GM12878 (cell line): ENCODE measurements around the gene PLSCR3. TPM values are rescaled to one million over a fixed set of nuclear protein-coding genes. Genes with fewer than 3 reads are reported as not detected.
A peak's percentile ranks its signal among the peaks of the same experiment; 100 is the strongest.

Source experiments
- ATAC-seq: fragments of 200-7000 bp; cut with Tn5 transposase; 3 replicates; pipeline ENCODE4 v1.9.1; 2020; ENCODE audit warnings: mild to moderate bottlenecking, moderate library complexity
- BruUV-seq: library from RNA; stranded (reverse); fragments of 400-500 nt; replicated peaks from 2 replicates; lab custom pipeline; 2021; lab: Mats Ljungman, UMichigan
- CTCF ChIA-PET: fragments of 300-600 bp; sonication (Branson Sonifier 250); formaldehyde crosslinking; extraction: SDS; loops from one replicate; lab custom pipeline; 2021; ENCODE audit warnings: inconsistent platforms; lab: Yijun Ruan, JAX
- POLR2A ChIA-PET: fragments of 350-600 bp; formaldehyde crosslinking; extraction: SDS; loops from one replicate; lab custom pipeline; 2021; ENCODE audit warnings: inconsistent platforms; lab: Charles Lee
- RAD21 ChIA-PET: fragments of 300-600 bp; sonication (Branson Sonifier 250); formaldehyde crosslinking; loops from one replicate; lab custom pipeline; 2023; ENCODE audit warnings: antibody characterized with exemption; ENCODE audit not compliant: unreplicated experiment; lab: Charles Lee
- SMC1A ChIA-PET: fragments of 300-600 bp; sonication (Branson Sonifier 250); formaldehyde crosslinking; loops from one replicate; lab custom pipeline; 2023; ENCODE audit not compliant: unreplicated experiment, uncharacterized antibody; lab: Charles Lee
- DNase-seq: peaks from one replicate; pipeline ENCODE4 v3.0.0-alpha.2; 2011; ENCODE audit warnings: low read depth, low spot score
- FAIRE-seq: peaks from 3 replicates; lab custom pipeline; 2011; peaks lifted over from hg19 to GRCh38; lab: Jason Lieb, UNC
- H2AFZ ChIP-seq: 2 replicates; pipeline ENCODE4 v1.6.0; 2011; ENCODE audit warnings: low read depth, low read length, control low read depth; ENCODE audit not compliant: control insufficient read depth
- H3K27ac ChIP-seq: 2 replicates; pipeline ENCODE4 v1.5.1; 2011; ENCODE audit warnings: control low read depth; ENCODE audit not compliant: control insufficient read depth, insufficient read depth
- H3K27me3 ChIP-seq, 2 experiments: replicated peaks in 1 of 2; 2 replicates each; pipeline versions ENCODE4 v1.6.0 to v1.6.1; 2011; ENCODE audit warnings: low read length in 1 of 2; ENCODE audit not compliant: control insufficient read depth in 2 of 2, insufficient read depth in 2 of 2
- H3K36me3 ChIP-seq, 2 experiments: 2 replicates each; pipeline ENCODE4 v1.5.1; 2011; ENCODE audit warnings: low read length in 1 of 2; ENCODE audit not compliant: control insufficient read depth in 2 of 2, insufficient read depth in 2 of 2
- H3K4me1 ChIP-seq: 2 replicates; pipeline ENCODE4 v1.6.1; 2011; ENCODE audit warnings: mild to moderate bottlenecking, low read length, moderate library complexity, mixed read lengths; ENCODE audit not compliant: control insufficient read depth, insufficient read depth
- H3K4me2 ChIP-seq: 2 replicates; pipeline ENCODE4 v1.6.0; 2011; ENCODE audit warnings: control low read depth; ENCODE audit not compliant: control insufficient read depth, insufficient read depth
- H3K4me3 ChIP-seq: fragments of 200-600 bp; sonication (generic); 2 replicates; pipeline ENCODE4 v1.5.1; 2016
- H3K79me2 ChIP-seq: 2 replicates; pipeline ENCODE4 v1.6.0; 2011; ENCODE audit warnings: low read length; ENCODE audit not compliant: control insufficient read depth, insufficient read depth
- H3K9ac ChIP-seq: 2 replicates; pipeline ENCODE4 v1.8.0; 2011; ENCODE audit warnings: low read length, control low read depth, mixed read lengths; ENCODE audit not compliant: control insufficient read depth, insufficient read depth
- H3K9me3 ChIP-seq: replicated peaks from 3 replicates; pipeline ENCODE4 v1.5.1; 2011; ENCODE audit warnings: mild to moderate bottlenecking, low read length; ENCODE audit not compliant: control insufficient read depth, insufficient read depth
- H4K20me1 ChIP-seq: 2 replicates; pipeline ENCODE4 v1.6.0; 2011; ENCODE audit not compliant: control insufficient read depth, insufficient read depth
- ATF7 ChIP-seq: fragments of 450-650 bp; IDR thresholded peaks from 2 replicates; pipeline ENCODE4 v1.6.1; 2016; ENCODE audit warnings: low read depth, mild to moderate bottlenecking
- BACH1 ChIP-seq: fragments of 450-650 bp; IDR thresholded peaks from 2 replicates; pipeline ENCODE4 v1.6.1; 2017; ENCODE audit warnings: mild to moderate bottlenecking, borderline replicate concordance
- BCL11A ChIP-seq: IDR thresholded peaks from 2 replicates; pipeline ENCODE4 v1.6.1; 2011; ENCODE audit warnings: low read depth, low read length
- CBX3 ChIP-seq: fragments of 200-600 bp; sonication (generic); IDR thresholded peaks from 2 replicates; pipeline ENCODE4 v1.6.1; 2016; ENCODE audit warnings: low read depth, borderline replicate concordance
- CHD2 ChIP-seq: IDR thresholded peaks from 2 replicates; pipeline ENCODE4 v1.6.1; 2011; ENCODE audit warnings: low read depth, low read length, improper control_type of control experiment, borderline replicate concordance
- CHD4 ChIP-seq: fragments of 200-600 bp; sonication (generic); IDR thresholded peaks from 2 replicates; pipeline ENCODE4 v1.6.1; 2016; ENCODE audit warnings: mild to moderate bottlenecking
- EED ChIP-seq: sonication (generic); IDR thresholded peaks from 2 replicates; pipeline ENCODE4 v1.6.1; 2016; ENCODE audit warnings: antibody characterized with exemption, low read depth
- EGR1 ChIP-seq, 2 experiments: IDR thresholded peaks; 1 replicate in 1 of 2; 2 replicates in 1 of 2; pipeline ENCODE4 v1.6.1; 2011 to 2012; ENCODE audit warnings: low read depth in 2 of 2, low read length in 2 of 2, borderline replicate concordance in 1 of 2, mild to moderate bottlenecking in 1 of 2, moderate library complexity in 1 of 2
- MEF2A ChIP-seq: IDR thresholded peaks from 2 replicates; pipeline ENCODE4 v1.6.1; 2011; ENCODE audit warnings: low read depth, mild to moderate bottlenecking, low read length, moderate library complexity; ENCODE audit not compliant: insufficient read depth
- NFIC ChIP-seq: IDR thresholded peaks from 2 replicates; pipeline ENCODE4 v1.6.1; 2012; ENCODE audit warnings: low read depth, mild to moderate bottlenecking, inconsistent platforms, low read length, moderate library complexity
- ZNF24 ChIP-seq: fragments of 450-650 bp; IDR thresholded peaks from 2 replicates; pipeline ENCODE4 v1.6.1; 2017; ENCODE audit warnings: antibody characterized with exemption, mild to moderate bottlenecking
- ZNF384 ChIP-seq: IDR thresholded peaks from 2 replicates; pipeline ENCODE4 v1.6.1; 2012; ENCODE audit warnings: low read depth, mild to moderate bottlenecking, low read length, improper control_type of control experiment, borderline replicate concordance
- WGBS: methylation state at CpG from one replicate; pipeline ENCODE4 v1.1.6; 2016; ENCODE audit warnings: low lambda C conversion rate; ENCODE audit not compliant: insufficient replicate concordance, insufficient coverage; ENCODE audit errors: missing lambda C conversion rate; 5-methylcytosine and 5-hydroxymethylcytosine counted together
- in situ Hi-C: fragments of 300-500 bp; cut with MboI; formaldehyde crosslinking; loops from 9 replicates; pipeline ENCODE4 v1.14.3; 2018; ENCODE audit warnings: mixed read lengths
- intact Hi-C: fragments of 100-400 bp; cut with micrococcal nuclease; formaldehyde crosslinking; loops from one replicate; pipeline ENCODE4 v1.14.2; 2022; ENCODE audit not compliant: unreplicated experiment
- polyA plus RNA-seq, 11 experiments: library from polyadenylated mRNA; depleted of rRNA in 4 of 11; unstranded in 6 of 11; stranded (reverse) in 5 of 11; fragments of >200 nt; fragmentation: Nextera tagmentation in 4 of 11; fragmentation: Illumina TruSeq in 1 of 11; extraction: Ambion mirVana in 4 of 11; extraction: Trizol in 1 of 11; gene quantifications; 1 replicate in 1 of 11; 2 replicates in 10 of 11; pipeline versions ENCODE4 v1.2.1 to v1.2.3, GENCODE V29; 2011 to 2016; ENCODE audit warnings: inconsistent platforms in 2 of 11, missing spikeins in 2 of 11, low read depth in 1 of 11
- total RNA-seq, 4 experiments: library from RNA; depleted of rRNA in 3 of 4; stranded (reverse); fragments of >200 nt in 3 of 4; fragmentation: Illumina TruSeq in 1 of 4; extraction: Trizol in 1 of 4; gene quantifications; 2 replicates each; pipeline versions ENCODE4 v1.2.1 to v1.2.3, GENCODE V29; 2013 to 2021
- TF ChIP-seq, protein P1 (sequence below): fragments of 450-650 bp; IDR thresholded peaks from 2 replicates; pipeline ENCODE4 v1.6.1; 2017; ENCODE audit warnings: mild to moderate bottlenecking
- TF ChIP-seq, protein P2 (sequence below): IDR thresholded peaks from 2 replicates; pipeline ENCODE4 v1.6.1; 2012; ENCODE audit warnings: low read depth, low read length, improper control_type of control experiment
- TF ChIP-seq, protein P3 (sequence below): fragments of 150-350 bp; IDR thresholded peaks from 2 replicates; pipeline ENCODE4 v1.6.1; 2014; ENCODE audit warnings: mild to moderate bottlenecking, low read depth, low read length
- TF ChIP-seq, protein P4 (sequence below): IDR thresholded peaks from 2 replicates; pipeline ENCODE4 v1.6.1; 2012; ENCODE audit warnings: low read depth, low read length, improper control_type of control experiment

PLSCR3 gene
- total and polyA plus RNA-seq, 10 of the 15 experiments (the other 5 are each of a cell fraction or from before 2014, with no cell fraction given) = 9.9 to 51.4 (median 43.4) TPM

DNA sequence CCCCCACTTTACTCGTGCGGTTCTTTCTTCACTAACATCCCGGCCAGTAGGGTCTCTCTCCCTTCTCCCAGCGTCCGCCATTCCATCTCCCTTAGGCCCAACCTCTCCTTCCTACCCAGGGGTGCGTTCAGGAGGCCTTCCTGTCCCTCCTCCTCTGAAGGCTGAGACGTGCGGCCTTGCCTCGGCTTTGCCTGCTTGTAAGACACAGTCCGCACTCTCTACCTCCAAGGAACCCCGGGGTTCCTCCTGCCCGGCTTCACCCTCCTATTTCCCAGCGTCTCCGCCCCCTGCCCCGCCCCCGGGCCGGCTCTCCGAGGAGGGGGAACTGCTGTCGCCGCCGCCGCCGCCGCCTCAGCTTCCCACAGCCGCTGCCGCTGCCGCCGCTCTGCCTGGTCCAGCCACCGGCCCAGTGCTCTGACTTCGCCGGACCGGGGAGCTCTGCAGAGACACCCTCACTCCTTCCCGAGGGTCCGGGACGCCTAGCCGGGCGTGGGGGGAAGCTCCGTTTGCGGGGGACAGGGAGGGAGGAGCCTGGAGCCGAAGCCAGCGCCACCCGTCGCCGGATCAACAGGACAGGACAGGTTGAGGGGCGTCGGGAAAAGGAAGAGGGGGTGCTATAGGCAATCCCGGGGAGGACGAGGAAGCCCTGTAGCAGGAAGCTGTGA, 43.8 kb upstream of the PLSCR3 start:
- Histone ChIP-seq H4K20me1 (no peaks in the 10 kb centered on the region), H3K4me2 (peak overlapping the region; percentile 78), H3K79me2 (peaks cover 6% of the 10 kb centered on the region), H3K4me1 (peaks cover 29% of the 10 kb centered on the region), H3K27me3 (peaks cover 0 to 4% of the 10 kb centered on the region in 2 experiments; a peak in 2 of 4 replicates), H3K36me3 (no peaks in the 10 kb centered on the region), H3K9ac (peak overlapping the region; percentile 13; the same call in 1 of the 2 replicates), H3K27ac (no peak overlapping the region), H3K4me3 (peak overlapping the region; percentile 97), H2AFZ (no peak overlapping the region), H3K9me3 (no peaks in the 10 kb centered on the region)
- POLR2A ChIA-PET = interaction anchor here (0.7 to 8.2 kb wide), 4 partner anchors 41 to 85 kb away, joined by 3 to 63 read pairs (median 4); partner anchors contain the start of genes POLR2A and ZBTB4
- RAD21 ChIA-PET = interaction anchor here (0.8 to 1.6 kb wide), 3 partner anchors 44 to 122 kb away, joined by 3 to 7 read pairs (median 5); partner anchors contain the start of genes PLSCR3 and POLR2A
- no peak for FAIRE-seq
- CTCF ChIA-PET = interaction anchor here (0.6 to 1.4 kb wide), 4 partner anchors 67 to 249 kb away, joined by 4 read pairs; partner anchors contain the start of gene TP53
- ATAC-seq = no peak
- DNase-seq = no peak
- in situ Hi-C loops = no loop called here
- TF ChIP-seq, protein P1, sequence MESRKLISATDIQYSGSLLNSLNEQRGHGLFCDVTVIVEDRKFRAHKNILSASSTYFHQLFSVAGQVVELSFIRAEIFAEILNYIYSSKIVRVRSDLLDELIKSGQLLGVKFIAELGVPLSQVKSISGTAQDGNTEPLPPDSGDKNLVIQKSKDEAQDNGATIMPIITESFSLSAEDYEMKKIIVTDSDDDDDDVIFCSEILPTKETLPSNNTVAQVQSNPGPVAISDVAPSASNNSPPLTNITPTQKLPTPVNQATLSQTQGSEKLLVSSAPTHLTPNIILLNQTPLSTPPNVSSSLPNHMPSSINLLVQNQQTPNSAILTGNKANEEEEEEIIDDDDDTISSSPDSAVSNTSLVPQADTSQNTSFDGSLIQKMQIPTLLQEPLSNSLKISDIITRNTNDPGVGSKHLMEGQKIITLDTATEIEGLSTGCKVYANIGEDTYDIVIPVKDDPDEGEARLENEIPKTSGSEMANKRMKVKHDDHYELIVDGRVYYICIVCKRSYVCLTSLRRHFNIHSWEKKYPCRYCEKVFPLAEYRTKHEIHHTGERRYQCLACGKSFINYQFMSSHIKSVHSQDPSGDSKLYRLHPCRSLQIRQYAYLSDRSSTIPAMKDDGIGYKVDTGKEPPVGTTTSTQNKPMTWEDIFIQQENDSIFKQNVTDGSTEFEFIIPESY = 0 out of 2 replicates have a peak, but pooled peaks have one; percentile 7
- TF ChIP-seq EGR1 (IDR thresholded peaks at IDR 0.05; ENCODE audit: borderline replicate concordance in 1 of 2, low read depth in 2 of 2, low read length in 2 of 2) (peak in 1 of 2 experiments; percentile 33; a peak in 1 of 3 replicates), NFIC (no peak), MEF2A (no peak), CBX3 (no peak), CHD4 (no peak), ZNF24 (no peak), BACH1 (peak; percentile 20; the same call in 1 of the 2 replicates), ZNF384 (no peak), CHD2 (no peak), ATF7 (no peak), EED (no peak), BCL11A (no peak)
- TF ChIP-seq, protein P2, sequence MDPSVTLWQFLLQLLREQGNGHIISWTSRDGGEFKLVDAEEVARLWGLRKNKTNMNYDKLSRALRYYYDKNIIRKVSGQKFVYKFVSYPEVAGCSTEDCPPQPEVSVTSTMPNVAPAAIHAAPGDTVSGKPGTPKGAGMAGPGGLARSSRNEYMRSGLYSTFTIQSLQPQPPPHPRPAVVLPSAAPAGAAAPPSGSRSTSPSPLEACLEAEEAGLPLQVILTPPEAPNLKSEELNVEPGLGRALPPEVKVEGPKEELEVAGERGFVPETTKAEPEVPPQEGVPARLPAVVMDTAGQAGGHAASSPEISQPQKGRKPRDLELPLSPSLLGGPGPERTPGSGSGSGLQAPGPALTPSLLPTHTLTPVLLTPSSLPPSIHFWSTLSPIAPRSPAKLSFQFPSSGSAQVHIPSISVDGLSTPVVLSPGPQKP = no peak
- TF ChIP-seq, protein P3, sequence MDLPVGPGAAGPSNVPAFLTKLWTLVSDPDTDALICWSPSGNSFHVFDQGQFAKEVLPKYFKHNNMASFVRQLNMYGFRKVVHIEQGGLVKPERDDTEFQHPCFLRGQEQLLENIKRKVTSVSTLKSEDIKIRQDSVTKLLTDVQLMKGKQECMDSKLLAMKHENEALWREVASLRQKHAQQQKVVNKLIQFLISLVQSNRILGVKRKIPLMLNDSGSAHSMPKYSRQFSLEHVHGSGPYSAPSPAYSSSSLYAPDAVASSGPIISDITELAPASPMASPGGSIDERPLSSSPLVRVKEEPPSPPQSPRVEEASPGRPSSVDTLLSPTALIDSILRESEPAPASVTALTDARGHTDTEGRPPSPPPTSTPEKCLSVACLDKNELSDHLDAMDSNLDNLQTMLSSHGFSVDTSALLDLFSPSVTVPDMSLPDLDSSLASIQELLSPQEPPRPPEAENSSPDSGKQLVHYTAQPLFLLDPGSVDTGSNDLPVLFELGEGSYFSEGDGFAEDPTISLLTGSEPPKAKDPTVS = no peak
- TF ChIP-seq, protein P4, sequence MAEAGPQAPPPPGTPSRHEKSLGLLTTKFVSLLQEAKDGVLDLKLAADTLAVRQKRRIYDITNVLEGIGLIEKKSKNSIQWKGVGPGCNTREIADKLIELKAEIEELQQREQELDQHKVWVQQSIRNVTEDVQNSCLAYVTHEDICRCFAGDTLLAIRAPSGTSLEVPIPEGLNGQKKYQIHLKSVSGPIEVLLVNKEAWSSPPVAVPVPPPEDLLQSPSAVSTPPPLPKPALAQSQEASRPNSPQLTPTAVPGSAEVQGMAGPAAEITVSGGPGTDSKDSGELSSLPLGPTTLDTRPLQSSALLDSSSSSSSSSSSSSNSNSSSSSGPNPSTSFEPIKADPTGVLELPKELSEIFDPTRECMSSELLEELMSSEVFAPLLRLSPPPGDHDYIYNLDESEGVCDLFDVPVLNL = no peak
- SMC1A ChIA-PET = interaction anchor here (0.6 to 1.3 kb wide), 2 partner anchors 84 to 123 kb away, joined by 3 to 5 read pairs; no protein-coding TSS in a partner anchor
- WGBS = 30% methylated on average over 28 of the region's 48 CpGs
- no TSS peak for BruUV-seq
- intact Hi-C loops = loop anchor here (5.0 to 10.0 kb wide), 4 partner anchors 36 to 393 kb away; partner anchors contain the start of genes KCTD11, SENP3, SLC16A11 and TMEM256
